RWPE1 (cell line): ENCODE measurements around the gene SDSL.
A peak's percentile ranks its signal among the peaks of the same experiment; 100 is the strongest.

ENCODE experiments used
- CTCF ChIA-PET: fragments of 350-600 bp; sonication (Branson Sonifier 250); formaldehyde crosslinking; extraction: SDS; loops from one replicate; lab custom pipeline; 2021; lab: Yijun Ruan, JAX
- POLR2A ChIA-PET: fragments of 400-600 bp; formaldehyde crosslinking; extraction: SDS; loops from one replicate; lab custom pipeline; 2020; ENCODE audit warnings: antibody characterized with exemption; ENCODE audit not compliant: low non-redundant PET; lab: Yijun Ruan, JAX
- DNase-seq: peaks from one replicate; pipeline ENCODE4 v3.0.0; 2012; ENCODE audit warnings: low spot score
- H3K27ac ChIP-seq: fragments of 450-650 bp; 2 replicates; pipeline ENCODE4 v1.5.1; 2017
- CTCF ChIP-seq: fragments of 450-650 bp; conservative IDR thresholded peaks from 2 replicates; pipeline ENCODE4 v1.5.1; 2017; ENCODE audit warnings: low read depth, mild to moderate bottlenecking

The SDSL gene

GRCh38 chr12:113459981-113460380 lies 37.8 kb downstream of the SDSL start:
- CTCF ChIA-PET: interaction anchor here (0.6 to 0.9 kb wide), 2 partner anchors 10 to 47 kb away, joined by 3 to 5 read pairs; no protein-coding TSS in a partner anchor
- DNase-seq: no peak
- TF ChIP-seq CTCF: no peak
- POLR2A ChIA-PET: no interaction called here
- no peak overlapping the region for H3K27ac ChIP-seq

GRCh38 chr12:113461666-113462065 lies 39.5 kb downstream of the SDSL start:
- peak; percentile 30 for DNase-seq
- CTCF ChIA-PET: interaction anchor here (0.6 to 1.6 kb wide), 20 partner anchors 8 to 956 kb away, joined by 3 to 7 read pairs (median 3); partner anchors contain the start of gene SDSL
- no peak overlapping the region for H3K27ac ChIP-seq
- POLR2A ChIA-PET: no interaction called here
- no peak for TF ChIP-seq CTCF

GRCh38 chr12:113462117-113462774 lies 40.1 kb downstream of the SDSL start:
- no peak overlapping the region for H3K27ac ChIP-seq
- ChIA-PET CTCF (interaction anchor here (0.6 to 1.6 kb wide), 21 partner anchors 8 to 956 kb away, joined by 3 to 7 read pairs (median 4); partner anchors contain the start of gene SDSL), POLR2A (no interaction called here)
- peak; percentile 63 for DNase-seq
- peak; percentile 73 for TF ChIP-seq CTCF

- CTCF ChIA-PET: interaction anchor here (0.6 to 0.8 kb wide), 2 partner anchors 218 to 260 kb away, joined by 4 read pairs; no protein-coding TSS in a partner anchor
- H3K27ac ChIP-seq: no peak overlapping the region
- POLR2A ChIA-PET: no interaction called here
- DNase-seq: no peak
- TF ChIP-seq CTCF: no peak
Measured at GRCh38 chr12:113462998-113463745, 41.0 kb downstream of the SDSL start.

GRCh38 chr12:113463746-113464451 lies 41.7 kb downstream of the SDSL start:
- ChIA-PET CTCF (no interaction called here), POLR2A (no interaction called here)
- TF ChIP-seq CTCF: no peak
- no peak overlapping the region for H3K27ac ChIP-seq
- DNase-seq: no peak

GRCh38 chr12:113464452-113464775 lies 42.2 kb downstream of the SDSL start:
- no peak overlapping the region for H3K27ac ChIP-seq
- ChIA-PET CTCF (no interaction called here), POLR2A (no interaction called here)
- DNase-seq: no peak
- TF ChIP-seq CTCF: no peak
